ENCODE measurements around the gene TNKS2.

Gene TNKS2

DNA sequence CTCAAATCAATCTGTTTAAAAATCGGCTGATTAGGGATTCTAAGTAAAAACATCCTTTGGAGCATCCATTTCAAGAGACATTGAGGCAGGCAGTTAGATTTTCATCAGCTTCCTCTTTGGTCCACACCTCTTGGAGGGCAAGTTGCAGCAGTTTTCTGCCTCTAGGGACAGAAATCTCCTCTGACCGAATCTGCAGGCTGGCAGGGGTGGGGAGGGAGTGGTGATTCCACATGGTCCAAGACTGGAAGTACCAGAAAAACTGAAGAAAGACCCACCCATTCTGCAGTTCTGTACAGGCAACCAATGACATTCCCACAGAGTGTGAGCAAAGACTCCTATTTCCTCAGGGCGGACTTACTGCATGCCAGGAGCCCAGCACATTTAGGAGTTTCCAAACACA lies 82.1 kb downstream of the TNKS2 start:
- TF ChIP-seq, protein P1, sequence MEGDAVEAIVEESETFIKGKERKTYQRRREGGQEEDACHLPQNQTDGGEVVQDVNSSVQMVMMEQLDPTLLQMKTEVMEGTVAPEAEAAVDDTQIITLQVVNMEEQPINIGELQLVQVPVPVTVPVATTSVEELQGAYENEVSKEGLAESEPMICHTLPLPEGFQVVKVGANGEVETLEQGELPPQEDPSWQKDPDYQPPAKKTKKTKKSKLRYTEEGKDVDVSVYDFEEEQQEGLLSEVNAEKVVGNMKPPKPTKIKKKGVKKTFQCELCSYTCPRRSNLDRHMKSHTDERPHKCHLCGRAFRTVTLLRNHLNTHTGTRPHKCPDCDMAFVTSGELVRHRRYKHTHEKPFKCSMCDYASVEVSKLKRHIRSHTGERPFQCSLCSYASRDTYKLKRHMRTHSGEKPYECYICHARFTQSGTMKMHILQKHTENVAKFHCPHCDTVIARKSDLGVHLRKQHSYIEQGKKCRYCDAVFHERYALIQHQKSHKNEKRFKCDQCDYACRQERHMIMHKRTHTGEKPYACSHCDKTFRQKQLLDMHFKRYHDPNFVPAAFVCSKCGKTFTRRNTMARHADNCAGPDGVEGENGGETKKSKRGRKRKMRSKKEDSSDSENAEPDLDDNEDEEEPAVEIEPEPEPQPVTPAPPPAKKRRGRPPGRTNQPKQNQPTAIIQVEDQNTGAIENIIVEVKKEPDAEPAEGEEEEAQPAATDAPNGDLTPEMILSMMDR (conservative IDR thresholded peaks at IDR 0.05; ENCODE audit: control insufficient read depth, insufficient read depth, low read depth, low read length) = no peak
- H3K4me3 ChIP-seq (ENCODE audit: control insufficient read depth, low read depth, low read length) = no peak overlapping the region
- no peak for DNase-seq (ENCODE audit: low read depth)

DNA sequence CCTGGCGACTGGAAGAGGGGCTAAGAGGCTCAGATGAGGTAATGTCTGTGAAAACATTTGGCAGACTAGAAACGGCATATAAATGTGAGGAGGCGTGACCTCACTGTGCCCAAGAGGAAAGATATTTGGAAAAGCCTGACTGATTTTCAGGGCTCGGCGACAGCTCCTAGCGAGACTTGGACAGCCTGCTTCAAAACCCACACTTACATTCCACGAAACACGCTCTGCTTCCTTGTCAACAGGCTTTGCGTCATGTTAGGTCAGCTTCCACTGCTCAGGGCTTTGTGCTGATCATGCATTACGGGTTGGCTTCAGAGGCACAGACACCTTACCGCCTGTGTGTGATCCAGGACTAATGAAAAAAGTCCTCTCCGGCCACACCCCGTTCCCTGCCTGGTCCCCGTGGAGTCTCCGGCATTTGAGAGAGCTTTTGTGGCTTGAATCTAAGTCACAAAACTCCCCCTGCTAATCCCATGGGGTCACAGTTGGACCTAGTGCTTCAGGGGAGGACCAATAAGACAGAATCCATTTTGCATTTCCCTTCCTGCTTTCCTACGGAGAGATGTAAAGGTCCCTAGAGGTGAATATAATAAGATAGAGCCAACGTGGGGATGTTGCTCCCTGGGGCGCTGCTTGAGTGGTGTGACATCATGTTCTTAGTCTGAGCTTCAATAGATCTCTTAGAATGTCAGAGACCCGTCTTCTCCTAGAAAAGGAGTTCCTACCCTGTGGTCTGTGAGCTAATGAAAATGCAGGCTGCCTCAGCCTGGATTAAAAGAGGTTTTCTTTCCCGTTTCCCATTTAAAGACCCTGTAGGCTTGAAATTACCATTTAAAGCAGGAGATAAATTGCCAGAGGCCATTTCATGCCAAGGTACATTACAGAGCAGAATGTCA lies 85.6 kb downstream of the TNKS2 start:
- peak overlapping the region; percentile 4 for H3K4me3 ChIP-seq (ENCODE audit: control insufficient read depth, low read depth, low read length)
- TF ChIP-seq, protein P1 (conservative IDR thresholded peaks at IDR 0.05; ENCODE audit: control insufficient read depth, insufficient read depth, low read depth, low read length) = no peak
- DNase-seq (ENCODE audit: low read depth) = peak; percentile 64

DNA sequence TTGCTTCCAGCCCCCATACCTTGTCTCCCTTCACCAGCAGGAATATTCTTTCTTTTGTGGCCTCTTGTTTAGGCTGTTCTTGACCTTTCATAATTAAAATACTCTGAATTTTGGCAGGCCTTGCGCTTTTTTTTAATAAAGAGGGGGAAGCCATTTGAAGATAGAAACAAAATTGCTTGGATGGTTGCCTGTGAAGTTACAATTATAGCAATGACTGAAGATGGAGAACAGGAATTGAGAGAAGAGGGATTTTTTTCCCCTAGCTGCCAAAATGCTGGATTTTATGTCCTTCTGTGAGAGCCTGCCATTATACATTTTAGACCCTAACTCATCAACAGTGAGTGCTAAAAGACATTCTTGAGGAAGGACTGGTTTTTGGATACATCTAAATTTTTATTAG lies 86.3 kb downstream of the TNKS2 start:
- TF ChIP-seq, protein P1 (conservative IDR thresholded peaks at IDR 0.05; ENCODE audit: control insufficient read depth, insufficient read depth, low read depth, low read length) = no peak
- H3K4me3 ChIP-seq (ENCODE audit: control insufficient read depth, low read depth, low read length) = no peak overlapping the region
- no peak for DNase-seq (ENCODE audit: low read depth)

DNA sequence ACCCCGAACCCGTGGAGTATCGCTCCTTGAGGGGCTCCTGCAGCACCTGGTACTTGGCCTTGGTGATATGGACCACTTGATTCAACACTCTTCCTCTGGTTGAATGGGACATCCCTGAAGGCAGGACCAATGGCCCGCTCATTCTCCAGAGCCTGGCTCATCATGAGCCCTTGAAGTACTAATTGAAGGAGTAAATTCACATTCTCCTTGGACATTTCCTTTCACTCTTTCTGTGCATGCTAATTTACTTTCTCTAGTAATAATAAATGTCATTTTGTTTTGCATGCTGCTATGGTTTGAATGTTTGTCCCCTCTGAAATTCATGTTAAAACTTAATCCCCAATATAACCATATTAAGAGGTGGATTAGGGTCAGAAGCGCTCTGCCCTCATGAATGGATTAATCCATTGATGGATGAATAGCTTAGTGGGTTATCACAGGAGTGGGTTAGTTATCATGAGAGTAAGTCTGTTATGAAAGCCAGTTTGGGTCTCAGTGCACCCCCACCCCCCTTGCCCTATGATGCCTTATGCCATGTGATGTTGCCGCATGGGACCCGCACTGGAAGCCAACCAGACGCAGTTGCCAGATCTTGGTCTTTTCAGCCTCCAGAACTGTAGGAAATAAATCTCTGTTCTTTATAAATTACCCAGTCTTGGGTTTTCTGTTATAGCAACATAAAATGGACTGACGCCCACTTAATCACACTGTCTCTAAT lies 87.3 kb downstream of the TNKS2 start:
- no peak for DNase-seq (ENCODE audit: low read depth)
- TF ChIP-seq, protein P1 (conservative IDR thresholded peaks at IDR 0.05; ENCODE audit: control insufficient read depth, insufficient read depth, low read depth, low read length) = no peak
- no peak overlapping the region for H3K4me3 ChIP-seq (ENCODE audit: control insufficient read depth, low read depth, low read length)

DNA sequence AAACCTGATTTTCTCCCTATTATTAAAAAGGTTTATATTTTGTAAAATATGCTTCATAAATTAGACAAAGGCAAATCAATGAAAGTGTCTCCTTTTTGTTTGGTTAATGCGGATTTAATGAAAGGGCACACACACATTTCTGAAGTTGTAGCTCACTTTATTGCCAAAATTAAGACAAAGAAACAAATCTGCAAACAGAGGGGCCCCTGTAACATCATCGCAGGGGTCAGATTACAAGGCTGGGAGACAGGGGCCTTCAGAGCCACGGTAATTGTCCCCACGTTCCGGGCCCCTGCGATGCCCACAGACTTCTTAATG lies 88.7 kb downstream of the TNKS2 start:
- peak overlapping the region; percentile 48 for H3K4me3 ChIP-seq (ENCODE audit: control insufficient read depth, low read depth, low read length)
- no peak for DNase-seq (ENCODE audit: low read depth)
- TF ChIP-seq, protein P1 (conservative IDR thresholded peaks at IDR 0.05; ENCODE audit: control insufficient read depth, insufficient read depth, low read depth, low read length) = no peak

DNA sequence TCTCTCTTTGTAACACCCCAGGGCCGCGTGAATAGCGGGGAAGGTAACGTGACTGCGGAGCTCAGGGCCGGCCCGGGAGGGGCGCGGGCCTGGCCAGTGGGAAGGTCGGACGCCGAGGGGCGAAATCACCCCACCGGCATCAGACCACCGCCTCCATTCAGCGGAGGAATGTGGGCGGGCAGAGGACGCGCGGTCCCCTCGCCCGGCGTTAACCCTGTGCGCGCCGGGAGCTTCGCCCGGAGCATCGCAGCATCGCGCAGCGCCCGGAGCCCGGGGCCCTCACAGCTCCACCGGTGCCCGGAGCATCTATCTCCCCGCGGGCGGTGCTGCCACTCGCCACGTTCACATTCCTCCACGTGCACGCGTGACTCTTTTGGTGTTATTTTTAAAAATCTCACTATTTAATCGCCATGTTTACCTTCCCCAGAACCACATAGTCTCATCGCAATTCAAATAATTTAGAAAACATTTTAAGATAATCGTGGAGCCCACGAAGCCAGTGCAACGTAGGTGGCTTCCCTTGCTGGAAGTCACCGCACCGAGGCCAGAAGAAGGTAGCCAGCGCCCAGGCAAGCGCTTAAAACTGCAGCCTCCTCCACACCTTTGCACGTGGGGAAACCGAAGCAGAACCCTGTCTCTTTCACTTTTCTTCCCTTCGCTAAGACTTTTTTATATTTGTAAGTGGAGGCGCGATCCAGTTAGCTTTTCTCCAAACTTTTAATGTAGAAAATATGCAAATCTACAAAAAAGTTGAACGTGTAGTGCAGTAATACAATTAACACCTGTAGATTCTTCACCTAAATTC lies 89.2 kb downstream of the TNKS2 start:
- peak; percentile 39 for DNase-seq (ENCODE audit: low read depth)
- TF ChIP-seq, protein P1 (conservative IDR thresholded peaks at IDR 0.05; ENCODE audit: control insufficient read depth, insufficient read depth, low read depth, low read length) = no peak

More for the DNA sequence above, 89.2 kb downstream of the TNKS2 start:
- peak overlapping the region; percentile 48 for H3K4me3 ChIP-seq (ENCODE audit: control insufficient read depth, low read depth, low read length)
